Mucosa of rectum (tissue), 2 donors: ENCODE results near the gene TOMT.

Source experiments
- H3K27ac ChIP-seq, 2 donors: one replicate each; pipeline ENCODE4 v1.7.0; 2013; ENCODE audit warnings: inconsistent platforms in 2 of 2, low read depth in 2 of 2, low read length in 2 of 2
- H3K27me3 ChIP-seq, 2 donors: one replicate each; pipeline ENCODE4 v1.7.0; 2013; ENCODE audit warnings: low read length in 2 of 2; ENCODE audit not compliant: control insufficient read depth in 2 of 2, insufficient read depth in 2 of 2
- H3K36me3 ChIP-seq, 2 donors: one replicate each; pipeline ENCODE4 v1.7.0; 2013; ENCODE audit warnings: low read length in 2 of 2; ENCODE audit not compliant: control insufficient read depth in 2 of 2, insufficient read depth in 2 of 2
- H3K4me1 ChIP-seq, 2 donors: one replicate each; pipeline ENCODE4 v1.7.0; 2013; ENCODE audit warnings: low read length in 2 of 2, mild to moderate bottlenecking in 1 of 2; ENCODE audit not compliant: control insufficient read depth in 2 of 2, insufficient read depth in 2 of 2
- H3K4me3 ChIP-seq, 2 donors: one replicate each; pipeline ENCODE4 v1.7.0; 2013; ENCODE audit warnings: low read length in 2 of 2
- H3K9ac ChIP-seq, 2 donors: one replicate each; pipeline ENCODE4 v1.7.0; 2013; ENCODE audit warnings: low read length in 2 of 2, low read depth in 1 of 2, mild to moderate bottlenecking in 1 of 2
- H3K9me3 ChIP-seq, 2 donors: one replicate each; pipeline ENCODE4 v1.7.0; 2013; ENCODE audit warnings: low read length in 2 of 2; ENCODE audit not compliant: control insufficient read depth in 2 of 2
- donor health status: healthy.
- donor health status: Normal muscosa, but diverticular disease.

Gene TOMT

GRCh38 chr11:72103754-72104167, 2.0 kb upstream of the TOMT start:
- H3K9ac ChIP-seq: peak overlapping the region; percentile 48 to 58
- peaks cover 24 to 25% of the 10 kb centered on the region in 2 donors for H3K4me1 ChIP-seq
- H3K36me3 ChIP-seq: peaks cover 10 to 16% of the 10 kb centered on the region in 2 donors
- H3K9me3 ChIP-seq: no peaks in the 10 kb centered on the region
- no peaks in the 10 kb centered on the region for H3K27me3 ChIP-seq
- peak overlapping the region; percentile 87 to 95 for H3K27ac ChIP-seq
- peak overlapping the region; percentile 71 to 81 for H3K4me3 ChIP-seq

DNA sequence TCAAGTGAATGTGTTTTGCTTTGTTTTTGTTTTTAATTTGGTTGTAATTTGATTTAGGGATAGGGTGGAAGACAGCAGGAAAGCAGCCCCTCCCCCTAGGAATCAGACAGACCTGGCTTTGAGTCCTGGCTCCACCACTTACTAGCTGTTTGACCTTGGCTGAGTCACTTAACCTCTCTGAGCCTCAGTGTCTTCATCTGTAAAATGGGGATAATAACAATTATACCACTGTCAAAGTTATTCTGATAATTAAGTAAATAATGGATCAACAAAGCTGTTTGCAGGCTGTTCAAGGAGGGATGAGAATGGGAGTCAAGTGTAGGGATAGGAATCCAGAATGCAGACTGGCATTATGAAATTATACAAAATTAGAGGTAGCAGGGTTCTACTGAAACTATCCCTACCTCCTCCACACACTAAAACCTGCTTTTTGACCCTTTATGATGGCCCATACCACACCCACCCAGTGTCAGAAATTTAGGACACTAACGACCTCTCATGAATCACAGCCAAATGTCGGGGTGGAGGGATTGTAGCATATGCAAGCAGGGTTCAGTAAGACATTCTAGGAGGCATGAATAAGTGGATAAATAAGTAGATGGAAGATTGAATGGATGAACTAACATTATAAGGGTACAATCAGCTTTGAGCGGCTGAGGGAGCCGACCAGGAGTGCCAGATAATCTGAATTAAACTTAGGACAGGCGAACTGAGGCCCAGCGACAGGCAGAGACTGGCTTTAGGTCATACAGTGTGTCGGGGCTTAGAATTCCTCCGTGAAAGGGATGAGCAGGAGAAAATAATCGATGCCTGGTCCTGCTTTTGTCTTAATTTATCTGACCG, 5.8 kb downstream of the TOMT start:
- peak overlapping the region; percentile 94 to 96 for H3K4me3 ChIP-seq
- H3K9me3 ChIP-seq: no peaks in the 10 kb centered on the region
- H3K36me3 ChIP-seq: peaks cover 0 to 9% of the 10 kb centered on the region in 2 donors
- no peaks in the 10 kb centered on the region for H3K27me3 ChIP-seq
- H3K4me1 ChIP-seq: peaks cover 8 to 14% of the 10 kb centered on the region in 2 donors
- H3K27ac ChIP-seq: peak overlapping the region; percentile 96 to 99
- peak overlapping the region; percentile 91 to 95 for H3K9ac ChIP-seq

- peak within 1 kb of the TSS; percentile 96 to 99 for H3K27ac ChIP-seq
- no peaks in the 10 kb centered on the region for H3K27me3 ChIP-seq
- peak within 1 kb of the TSS; percentile 94 to 96 for H3K4me3 ChIP-seq
- H3K4me1 ChIP-seq: peaks cover 8 to 14% of the 10 kb centered on the region in 2 donors
- peak within 1 kb of the TSS; percentile 91 to 95 for H3K9ac ChIP-seq
- no peaks in the 10 kb centered on the region for H3K9me3 ChIP-seq
- peaks cover 0 to 9% of the 10 kb centered on the region in 2 donors for H3K36me3 ChIP-seq
Observed at GRCh38 chr11:72112143-72112977, 6.6 kb downstream of the TOMT start, which contains the start of gene ANAPC15. Gene ANAPC15 (minus strand): TSS chr11:72112695. CDS start chr11:72111276, 1,419 bp downstream.

- Histone ChIP-seq H3K27me3 (no peaks in the 10 kb centered on the region), H3K4me1 (peaks cover 8 to 14% of the 10 kb centered on the region in 2 donors), H3K4me3 (peak overlapping the region; percentile 94 to 96)
Observed at GRCh38 chr11:72112978-72113808, 7.5 kb downstream of the TOMT start.

GRCh38 chr11:72114570-72114969, 8.8 kb downstream of the TOMT start:
- Histone ChIP-seq H3K4me1 (peaks cover 8 to 14% of the 10 kb centered on the region in 2 donors), H3K9ac (no peak overlapping the region), H3K27ac (no peak overlapping the region), H3K9me3 (no peaks in the 10 kb centered on the region), H3K27me3 (no peaks in the 10 kb centered on the region), H3K4me3 (no peak overlapping the region), H3K36me3 (peaks cover 0 to 4% of the 10 kb centered on the region in 2 donors)

More at GRCh38 chr11:72112978-72113808, 7.5 kb downstream of the TOMT start:
- Histone ChIP-seq H3K9ac (peak overlapping the region; percentile 91 to 95), H3K36me3 (peaks cover 0 to 9% of the 10 kb centered on the region in 2 donors), H3K27ac (peak overlapping the region; percentile 96 to 99), H3K9me3 (no peaks in the 10 kb centered on the region)

- H3K9me3 ChIP-seq: no peaks in the 10 kb centered on the region
- no peak overlapping the region for H3K27ac ChIP-seq
- no peaks in the 10 kb centered on the region for H3K27me3 ChIP-seq
- no peaks in the 10 kb centered on the region for H3K36me3 ChIP-seq
- no peak overlapping the region for H3K4me3 ChIP-seq
- H3K4me1 ChIP-seq: peaks cover 7 to 11% of the 10 kb centered on the region in 2 donors
- no peak overlapping the region for H3K9ac ChIP-seq
Observed at GRCh38 chr11:72116019-72116755, 10.5 kb downstream of the TOMT start.

DNA sequence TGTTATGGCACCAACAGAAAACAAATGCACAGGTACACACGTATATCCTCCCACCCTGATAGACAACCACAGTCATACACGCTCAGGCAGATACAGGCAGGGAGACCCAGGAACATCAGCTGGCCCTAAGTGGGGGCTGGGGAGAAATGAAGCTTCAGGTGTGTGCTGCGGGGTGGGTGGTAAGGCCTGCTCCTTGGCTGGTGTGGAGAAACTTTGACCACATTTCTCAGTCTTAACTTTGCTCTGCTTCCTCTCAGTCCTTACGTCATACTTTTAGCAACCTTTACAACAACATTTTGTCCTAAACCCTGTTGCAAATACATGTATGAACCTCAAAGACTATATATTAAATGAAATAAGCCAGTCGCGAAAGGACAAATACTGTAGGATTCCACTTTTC, 13.5 kb downstream of the TOMT start:
- no peaks in the 10 kb centered on the region for H3K36me3 ChIP-seq
- H3K9ac ChIP-seq: no peak overlapping the region
- no peaks in the 10 kb centered on the region for H3K4me1 ChIP-seq
- peak overlapping the region in 1 of 2 donors; percentile 4 for H3K27ac ChIP-seq
- H3K4me3 ChIP-seq: no peak overlapping the region
- no peaks in the 10 kb centered on the region for H3K27me3 ChIP-seq
- no peaks in the 10 kb centered on the region for H3K9me3 ChIP-seq

DNA sequence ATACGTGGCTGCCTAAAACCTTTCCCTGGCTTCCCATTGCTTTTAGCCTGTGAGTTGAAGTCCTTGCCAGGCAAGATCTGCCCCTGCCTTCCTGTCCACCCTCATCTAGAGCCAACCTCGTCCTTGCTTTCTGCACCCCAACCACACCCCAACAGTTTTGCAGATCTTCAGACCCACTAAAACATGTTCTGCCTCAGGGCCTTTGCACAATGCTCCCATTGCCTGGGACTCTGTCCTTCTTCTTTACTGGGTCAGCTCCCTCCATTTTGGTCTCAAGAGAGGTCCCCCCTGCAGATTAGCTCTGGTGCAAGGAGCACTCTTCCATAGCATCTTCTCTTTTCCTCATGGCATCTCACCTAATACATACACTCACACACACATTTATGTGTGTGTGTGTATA, 15.2 kb downstream of the TOMT start:
- H3K4me3 ChIP-seq: no peak overlapping the region
- no peaks in the 10 kb centered on the region for H3K27me3 ChIP-seq
- no peaks in the 10 kb centered on the region for H3K9me3 ChIP-seq
- no peak overlapping the region for H3K27ac ChIP-seq
- H3K36me3 ChIP-seq: no peaks in the 10 kb centered on the region
- no peaks in the 10 kb centered on the region for H3K4me1 ChIP-seq
- no peak overlapping the region for H3K9ac ChIP-seq

GRCh38 chr11:72122607-72123006, 16.9 kb downstream of the TOMT start:
- no peaks in the 10 kb centered on the region for H3K27me3 ChIP-seq
- H3K36me3 ChIP-seq: no peaks in the 10 kb centered on the region
- H3K4me1 ChIP-seq: no peaks in the 10 kb centered on the region
- no peak overlapping the region for H3K27ac ChIP-seq
- H3K9ac ChIP-seq: no peak overlapping the region
- no peak overlapping the region for H3K4me3 ChIP-seq
- no peaks in the 10 kb centered on the region for H3K9me3 ChIP-seq
